ENCODE measurements around the gene MBLAC1.

- TF ChIP-seq, protein P1, sequence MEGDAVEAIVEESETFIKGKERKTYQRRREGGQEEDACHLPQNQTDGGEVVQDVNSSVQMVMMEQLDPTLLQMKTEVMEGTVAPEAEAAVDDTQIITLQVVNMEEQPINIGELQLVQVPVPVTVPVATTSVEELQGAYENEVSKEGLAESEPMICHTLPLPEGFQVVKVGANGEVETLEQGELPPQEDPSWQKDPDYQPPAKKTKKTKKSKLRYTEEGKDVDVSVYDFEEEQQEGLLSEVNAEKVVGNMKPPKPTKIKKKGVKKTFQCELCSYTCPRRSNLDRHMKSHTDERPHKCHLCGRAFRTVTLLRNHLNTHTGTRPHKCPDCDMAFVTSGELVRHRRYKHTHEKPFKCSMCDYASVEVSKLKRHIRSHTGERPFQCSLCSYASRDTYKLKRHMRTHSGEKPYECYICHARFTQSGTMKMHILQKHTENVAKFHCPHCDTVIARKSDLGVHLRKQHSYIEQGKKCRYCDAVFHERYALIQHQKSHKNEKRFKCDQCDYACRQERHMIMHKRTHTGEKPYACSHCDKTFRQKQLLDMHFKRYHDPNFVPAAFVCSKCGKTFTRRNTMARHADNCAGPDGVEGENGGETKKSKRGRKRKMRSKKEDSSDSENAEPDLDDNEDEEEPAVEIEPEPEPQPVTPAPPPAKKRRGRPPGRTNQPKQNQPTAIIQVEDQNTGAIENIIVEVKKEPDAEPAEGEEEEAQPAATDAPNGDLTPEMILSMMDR (IDR thresholded peaks at IDR 0.05 in 4 of 5, conservative IDR thresholded peaks at IDR 0.05 in 1 of 5) = no peak
- no peak for TF ChIP-seq POLR2A (IDR thresholded peaks at IDR 0.05)
Observed at GRCh38 chr7:100142461-100142860, 15.7 kb downstream of the MBLAC1 start.
